GM23248 (cell line): ENCODE data around the gene TCTA. TPM values are rescaled to one million over a fixed set of nuclear protein-coding genes. Genes with fewer than 3 reads are reported as not detected.

Source experiments
- DNase-seq: peaks from one replicate; pipeline ENCODE4 v3.0.0-alpha.2; 2015
- H2AFZ ChIP-seq: fragments of 200-600 bp; sonication (generic); 2 replicates; pipeline ENCODE4 v1.6.1; 2016; ENCODE audit warnings: antibody characterized with exemption
- H3F3A ChIP-seq: fragments of 200-600 bp; sonication (generic); 2 replicates; pipeline ENCODE4 v1.6.1; 2016; ENCODE audit warnings: mild to moderate bottlenecking, antibody characterized with exemption, mixed run types; ENCODE audit not compliant: insufficient read depth
- H3K27ac ChIP-seq: fragments of 200-600 bp; sonication (generic); 2 replicates; pipeline ENCODE4 v1.5.1; 2016; ENCODE audit warnings: mild to moderate bottlenecking
- H3K27me3 ChIP-seq: fragments of 200-600 bp; sonication (generic); replicated peaks from 2 replicates; pipeline ENCODE4 v1.6.1; 2016; ENCODE audit warnings: mild to moderate bottlenecking; ENCODE audit not compliant: insufficient read depth
- H3K36me3 ChIP-seq: fragments of 200-600 bp; sonication (generic); 2 replicates; pipeline ENCODE4 v1.6.1; 2016; ENCODE audit warnings: low read depth, mild to moderate bottlenecking
- H3K4me1 ChIP-seq: fragments of 200-600 bp; sonication (generic); 2 replicates; pipeline ENCODE4 v1.6.1; 2016; ENCODE audit warnings: mild to moderate bottlenecking; ENCODE audit not compliant: insufficient read depth
- H3K4me2 ChIP-seq: fragments of 200-600 bp; sonication (generic); one replicate; pipeline ENCODE4 v1.6.1; 2016; ENCODE audit warnings: mild to moderate bottlenecking; ENCODE audit not compliant: unreplicated experiment
- H3K4me3 ChIP-seq: fragments of 200-600 bp; sonication (generic); 2 replicates; pipeline ENCODE4 v1.5.1; 2016; ENCODE audit warnings: mild to moderate bottlenecking
- H3K79me2 ChIP-seq: fragments of 200-600 bp; sonication (generic); 2 replicates; pipeline ENCODE4 v1.6.1; 2016; ENCODE audit warnings: mild to moderate bottlenecking; ENCODE audit not compliant: insufficient read depth
- H3K9ac ChIP-seq: fragments of 200-600 bp; sonication (generic); 2 replicates; pipeline ENCODE4 v1.6.1; 2016; ENCODE audit warnings: mild to moderate bottlenecking
- H3K9me2 ChIP-seq: fragments of 200-600 bp; sonication (generic); 2 replicates; pipeline ENCODE4 v1.6.1; 2016; ENCODE audit warnings: mixed run types, mild to moderate bottlenecking, moderate library complexity; ENCODE audit not compliant: insufficient read depth
- H3K9me3 ChIP-seq: fragments of 200-600 bp; sonication (generic); one replicate; pipeline ENCODE4 v1.6.1; 2017; ENCODE audit warnings: low read depth
- H4K20me1 ChIP-seq: fragments of 200-600 bp; sonication (generic); 2 replicates; pipeline ENCODE4 v1.6.0; 2016; ENCODE audit not compliant: insufficient read depth
- EZH2 ChIP-seq: fragments of 200-600 bp; sonication (generic); IDR thresholded peaks from 2 replicates; pipeline ENCODE4 v1.6.1; 2018; ENCODE audit warnings: antibody characterized with exemption, mild to moderate bottlenecking; ENCODE audit not compliant: insufficient read depth, poor library complexity, severe bottlenecking
- EZH2phosphoT487 ChIP-seq: fragments of 200-600 bp; sonication (generic); IDR thresholded peaks from 2 replicates; pipeline ENCODE4 v1.6.1; 2018; ENCODE audit warnings: antibody characterized with exemption, moderate library complexity, mild to moderate bottlenecking, low read depth; ENCODE audit not compliant: insufficient read depth
- WGBS, 2 experiments: methylation state at CpG; one replicate each; pipeline ENCODE4 v1.1.6; 2015 to 2017; ENCODE audit warnings: low lambda C conversion rate in 2 of 2, low coverage in 1 of 2; ENCODE audit errors: missing lambda C conversion rate in 2 of 2; 5-methylcytosine and 5-hydroxymethylcytosine counted together
- in situ Hi-C: fragments of 300-500 bp; cut with MboI; formaldehyde crosslinking; loops from 2 replicates; pipeline ENCODE4 v1.15.0; 2020
- polyA plus RNA-seq: library from polyadenylated mRNA; unstranded; fragments of >200 nt; fragmentation: Nextera tagmentation; extraction: Ambion mirVana; gene quantifications from 2 replicates; pipeline ENCODE4 v1.2.1, GENCODE V29; 2016
- total RNA-seq: library from RNA; depleted of rRNA; stranded (reverse); fragments of >200 nt; shearing (Covaris generic); gene quantifications from 2 replicates; pipeline ENCODE4 v1.2.3, GENCODE V29; 2014

Gene TCTA
- total and polyA plus RNA-seq, 2 experiments from 2014 or later, result 52.2 to 55.7 TPM

DNA sequence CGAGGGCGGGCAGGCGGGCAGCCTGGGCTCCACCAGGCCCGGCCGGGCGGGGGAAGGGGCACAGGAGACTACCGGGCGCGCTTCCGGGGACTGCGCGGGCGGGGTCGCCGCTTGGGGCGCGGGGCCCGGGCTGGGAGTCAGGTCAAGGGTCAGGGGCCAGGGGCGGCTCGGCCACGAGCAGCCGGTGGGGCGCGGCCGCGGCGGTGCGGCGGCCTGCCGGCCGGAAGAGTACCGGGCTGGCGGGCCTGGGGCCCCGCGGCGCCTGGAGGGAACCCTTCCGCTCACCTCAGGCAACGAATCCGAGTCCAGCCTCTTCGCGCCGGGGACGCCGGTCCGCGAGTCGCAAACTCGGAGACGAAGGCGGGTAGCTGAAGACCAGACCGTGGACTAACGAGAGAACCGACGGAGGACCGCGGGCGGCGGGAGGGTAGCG is 672 bp upstream of the TCTA start:
- H2AFZ ChIP-seq, result no peak overlapping the region
- peak overlapping the region; percentile 99 for H3K4me2 ChIP-seq
- 1 to 2% methylated on average over 41 to 58 of the region's 59 CpGs for WGBS, 2 experiments
- peaks cover 39% of the 10 kb centered on the region for H3K4me1 ChIP-seq
- H3K79me2 ChIP-seq, result peaks cover 91% of the 10 kb centered on the region
- H3K9me3 ChIP-seq, result no peaks in the 10 kb centered on the region
- peaks cover 26% of the 10 kb centered on the region for H3F3A ChIP-seq
- H3K27me3 ChIP-seq, result no peaks in the 10 kb centered on the region
- no peak for TF ChIP-seq EZH2
- H3K27ac ChIP-seq, result peak overlapping the region; percentile 84
- no peaks in the 10 kb centered on the region for H3K9me2 ChIP-seq
- peaks cover 30% of the 10 kb centered on the region for H4K20me1 ChIP-seq
- H3K4me3 ChIP-seq, result peak overlapping the region; percentile 83
- in situ Hi-C loops, result no loop called here
- H3K36me3 ChIP-seq, result no peaks in the 10 kb centered on the region; the same call in 1 of the 2 replicates
- H3K9ac ChIP-seq, result peak overlapping the region; percentile 92
- DNase-seq, result no peak

- TF ChIP-seq EZH2 (no peak), EZH2phosphoT487 (no peak)
- Histone ChIP-seq H4K20me1 (peaks cover 26% of the 10 kb centered on the region), H3K4me3 (peak overlapping the region; percentile 91), H3K4me2 (peak overlapping the region; percentile 97), H3K9me3 (no peaks in the 10 kb centered on the region), H3K36me3 (no peaks in the 10 kb centered on the region; the same call in 1 of the 2 replicates), H3F3A (peaks cover 16% of the 10 kb centered on the region), H3K9ac (peak overlapping the region; percentile 98), H3K4me1 (peaks cover 29% of the 10 kb centered on the region), H3K9me2 (no peaks in the 10 kb centered on the region), H2AFZ (peak overlapping the region; percentile 52; the same call in 1 of the 2 replicates), H3K27me3 (no peaks in the 10 kb centered on the region), H3K79me2 (peaks cover 78% of the 10 kb centered on the region), H3K27ac (peak overlapping the region; percentile 86)
- in situ Hi-C loops, result no loop called here
- DNase-seq, result peak; percentile 42
- 25 to 31% methylated on average over 9 to 16 of the region's 16 CpGs for WGBS, 2 experiments
Measured at GRCh38 chr3:49412632-49413337, 562 bp downstream of the TCTA start.

DNA sequence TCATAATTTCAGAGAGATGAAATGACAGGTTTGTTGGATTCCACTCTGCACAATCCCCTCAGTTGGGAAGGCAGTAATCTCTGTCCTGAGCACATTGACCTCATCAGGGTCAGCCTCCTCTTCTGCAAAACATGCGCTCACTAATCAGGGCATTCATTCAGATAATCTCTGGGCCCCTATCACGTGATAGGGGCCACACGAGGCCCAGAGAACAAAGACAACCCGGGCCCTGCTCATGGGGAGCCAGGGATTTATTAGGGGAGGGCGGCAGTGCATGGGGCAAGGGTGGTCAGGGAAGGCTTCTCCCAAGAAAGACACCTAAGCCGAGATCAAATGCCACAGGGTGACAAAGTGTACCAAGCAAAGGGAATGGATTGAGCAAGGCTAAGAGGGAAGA is 1.1 kb downstream of the TCTA start:
- Histone ChIP-seq H3K9ac (peak overlapping the region; percentile 98), H3K79me2 (peaks cover 73% of the 10 kb centered on the region)

GRCh38 chr3:49414753-49415152 is 2.5 kb downstream of the TCTA start:
- 80 to 86% methylated on average over 2 of the region's 2 CpGs for WGBS, 2 experiments
- H3K4me3 ChIP-seq, result no peak overlapping the region
- H3K4me1 ChIP-seq, result peaks cover 19% of the 10 kb centered on the region
- H3K9me2 ChIP-seq, result no peaks in the 10 kb centered on the region
- H3K9ac ChIP-seq, result no peak overlapping the region
- no peak for DNase-seq
- H3K27me3 ChIP-seq, result no peaks in the 10 kb centered on the region
- peaks cover 59% of the 10 kb centered on the region for H3K79me2 ChIP-seq
- no peak overlapping the region for H3K4me2 ChIP-seq
- H4K20me1 ChIP-seq, result peaks cover 12% of the 10 kb centered on the region
- H3K9me3 ChIP-seq, result no peaks in the 10 kb centered on the region
- no peak overlapping the region for H3K27ac ChIP-seq
- no peaks in the 10 kb centered on the region; the same call in 1 of the 2 replicates for H3K36me3 ChIP-seq
- in situ Hi-C loops, result no loop called here
- H2AFZ ChIP-seq, result no peak overlapping the region
- H3F3A ChIP-seq, result peaks cover 16% of the 10 kb centered on the region
- TF ChIP-seq EZH2phosphoT487 (no peak), EZH2 (no peak)

More for the DNA sequence above, 1.1 kb downstream of the TCTA start:
- H3K4me3 ChIP-seq, result peak overlapping the region; percentile 91
- no peaks in the 10 kb centered on the region for H3K9me3 ChIP-seq
- in situ Hi-C loops, result no loop called here
- peak overlapping the region; percentile 97 for H3K4me2 ChIP-seq
- H3K27me3 ChIP-seq, result no peaks in the 10 kb centered on the region
- no peaks in the 10 kb centered on the region; the same call in 1 of the 2 replicates for H3K36me3 ChIP-seq
- WGBS, 2 experiments, result 71 to 78% methylated on average over 6 of the region's 6 CpGs
- peaks cover 23% of the 10 kb centered on the region for H4K20me1 ChIP-seq
- DNase-seq, result no peak
- H2AFZ ChIP-seq, result no peak overlapping the region
- peaks cover 15% of the 10 kb centered on the region for H3F3A ChIP-seq
- peak overlapping the region; percentile 86; the same call in 1 of the 2 replicates for H3K27ac ChIP-seq
- H3K9me2 ChIP-seq, result no peaks in the 10 kb centered on the region
- peaks cover 26% of the 10 kb centered on the region for H3K4me1 ChIP-seq
- TF ChIP-seq EZH2phosphoT487 (no peak), EZH2 (no peak)
